ENCODE measurements around the gene HPSE2. TPM values are rescaled to one million over a fixed set of nuclear protein-coding genes. Genes with fewer than 3 reads are reported as not detected.

HPSE2 gene
- total RNA-seq, 1 experiment from 2014 or later: not detected

- Histone ChIP-seq H3K36me3 (ENCODE audit: control insufficient read depth, insufficient read depth, low read length) (peaks cover 23% of the 10 kb centered on the region), H3K4me3 (ENCODE audit: low read depth in 2 of 2, low read length in 2 of 2) (no peak overlapping the region), H3K9me3 (ENCODE audit: control insufficient read depth, insufficient read depth, low read depth, low read length) (no peaks in the 10 kb centered on the region), H3K27me3 (ENCODE audit: control insufficient read depth, insufficient read depth, low read length) (no peaks in the 10 kb centered on the region), H3K4me1 (ENCODE audit: control insufficient read depth, insufficient read depth, low read length) (no peaks in the 10 kb centered on the region), H3K27ac (ENCODE audit: low read length) (no peak overlapping the region)
- intact Hi-C loops (cut with micrococcal nuclease; ENCODE audit: unreplicated experiment): no loop called here
- CTCF ChIA-PET: no interaction called here
- in situ Hi-C loops (cut with HindIII; ENCODE audit: low pct_unique_long_range_greater_than_20kb, low sequenced_read_pairs): no loop called here
- BruUV-seq (replicated peaks): no TSS peak
- DNase-seq (ENCODE audit: low read depth, low spot score): no peak
- POLR2A ChIA-PET: no interaction called here
- TF ChIP-seq REST (IDR thresholded peaks at IDR 0.05; ENCODE audit: insufficient read depth in 1 of 2, low read depth in 2 of 2, low read length in 1 of 2) (no peak), TCF7L2 (IDR thresholded peaks at IDR 0.05; ENCODE audit: low read depth, low read length) (no peak), SIN3A (IDR thresholded peaks at IDR 0.05; ENCODE audit: borderline replicate concordance, insufficient read depth, low read depth, low read length) (no peak), POLR2AphosphoS5 (IDR thresholded peaks at IDR 0.05; ENCODE audit: low read depth, low read length) (no peak), CTCF (IDR thresholded peaks at IDR 0.05) (no peak)
- no peak for ATAC-seq
These were observed 802.3 kb downstream of the HPSE2 start for GRCh38 chr10:98433371-98433770.

- Histone ChIP-seq H3K9me3 (ENCODE audit: control insufficient read depth, insufficient read depth, low read depth, low read length) (no peaks in the 10 kb centered on the region), H3K27me3 (ENCODE audit: control insufficient read depth, insufficient read depth, low read length) (no peaks in the 10 kb centered on the region), H3K27ac (ENCODE audit: low read length) (no peak overlapping the region), H3K4me1 (ENCODE audit: control insufficient read depth, insufficient read depth, low read length) (no peaks in the 10 kb centered on the region), H3K36me3 (ENCODE audit: control insufficient read depth, insufficient read depth, low read length) (peaks cover 27% of the 10 kb centered on the region), H3K4me3 (ENCODE audit: low read depth in 2 of 2, low read length in 2 of 2) (no peak overlapping the region)
- TSS peak; percentile 18 for BruUV-seq (replicated peaks)
- POLR2A ChIA-PET: no interaction called here
- in situ Hi-C loops (cut with HindIII; ENCODE audit: low pct_unique_long_range_greater_than_20kb, low sequenced_read_pairs) (no loop called here), intact Hi-C loops (cut with micrococcal nuclease; ENCODE audit: unreplicated experiment) (no loop called here)
- CTCF ChIA-PET: no interaction called here
- TF ChIP-seq SIN3A (IDR thresholded peaks at IDR 0.05; ENCODE audit: borderline replicate concordance, insufficient read depth, low read depth, low read length): no peak
- no peak for TF ChIP-seq TCF7L2 (IDR thresholded peaks at IDR 0.05; ENCODE audit: low read depth, low read length)
- TF ChIP-seq CTCF (IDR thresholded peaks at IDR 0.05): no peak
- TF ChIP-seq POLR2AphosphoS5 (IDR thresholded peaks at IDR 0.05; ENCODE audit: low read depth, low read length): no peak
- no peak for TF ChIP-seq REST (IDR thresholded peaks at IDR 0.05; ENCODE audit: insufficient read depth in 1 of 2, low read depth in 2 of 2, low read length in 1 of 2)
- ATAC-seq: no peak
- DNase-seq (ENCODE audit: low read depth, low spot score): no peak
These were observed 803.3 kb downstream of the HPSE2 start for GRCh38 chr10:98432330-98432729.
